ENCODE data around the gene TAX1BP3. TPM values are rescaled to one million over a fixed set of nuclear protein-coding genes. Genes with fewer than 3 reads are reported as not detected.

TAX1BP3 gene
- polyA plus RNA-seq, 1 experiment = 207 TPM

- H3K36me3 ChIP-seq (ENCODE audit: control insufficient read depth, insufficient read depth, low read length) = peaks cover 20% of the 10 kb centered on the region
- ChIA-PET POLR2A (no interaction called here), CTCF (no interaction called here)
- H3K27me3 ChIP-seq (ENCODE audit: control insufficient read depth, insufficient read depth, low read length) = no peaks in the 10 kb centered on the region
- no peak for DNase-seq (ENCODE audit: low read depth)
- H3K4me3 ChIP-seq (ENCODE audit: low read depth, low read length) = no peak overlapping the region
- TF ChIP-seq CTCF (IDR thresholded peaks at IDR 0.05; ENCODE audit: insufficient read depth, low read depth, low read length) = no peak
Measured at GRCh38 chr17:3622977-3623594, 45.3 kb downstream of the TAX1BP3 start.

- Histone ChIP-seq H3K27me3 (ENCODE audit: control insufficient read depth, insufficient read depth, low read length) (no peaks in the 10 kb centered on the region), H3K4me3 (ENCODE audit: low read depth, low read length) (no peak overlapping the region), H3K36me3 (ENCODE audit: control insufficient read depth, insufficient read depth, low read length) (peaks cover 24% of the 10 kb centered on the region)
- CTCF ChIA-PET = no interaction called here
- DNase-seq (ENCODE audit: low read depth) = no peak
- TF ChIP-seq CTCF (IDR thresholded peaks at IDR 0.05; ENCODE audit: insufficient read depth, low read depth, low read length) = no peak
- POLR2A ChIA-PET = no interaction called here
Measured at GRCh38 chr17:3621146-3621720, 47.1 kb downstream of the TAX1BP3 start.

- H3K4me3 ChIP-seq (ENCODE audit: low read depth, low read length) = no peak overlapping the region
- H3K27me3 ChIP-seq (ENCODE audit: control insufficient read depth, insufficient read depth, low read length) = no peaks in the 10 kb centered on the region
- ChIA-PET POLR2A (no interaction called here), CTCF (interaction anchor here (0.6 kb wide), 1 partner anchor 12 kb away, joined by 3 read pairs; no protein-coding TSS in a partner anchor)
- no peak for DNase-seq (ENCODE audit: low read depth)
- H3K36me3 ChIP-seq (ENCODE audit: control insufficient read depth, insufficient read depth, low read length) = peaks cover 29% of the 10 kb centered on the region
- no peak for TF ChIP-seq CTCF (IDR thresholded peaks at IDR 0.05; ENCODE audit: insufficient read depth, low read depth, low read length)
Measured at GRCh38 chr17:3615160-3615870, 53.1 kb downstream of the TAX1BP3 start.

GRCh38 chr17:3613124-3613523 lies 55.3 kb downstream of the TAX1BP3 start:
- Histone ChIP-seq H3K27me3 (ENCODE audit: control insufficient read depth, insufficient read depth, low read length) (no peaks in the 10 kb centered on the region), H3K36me3 (ENCODE audit: control insufficient read depth, insufficient read depth, low read length) (peaks cover 35% of the 10 kb centered on the region), H3K4me3 (ENCODE audit: low read depth, low read length) (no peak overlapping the region)
- CTCF ChIA-PET = no interaction called here
- no peak for DNase-seq (ENCODE audit: low read depth)
- TF ChIP-seq CTCF (IDR thresholded peaks at IDR 0.05; ENCODE audit: insufficient read depth, low read depth, low read length) = no peak
- POLR2A ChIA-PET = no interaction called here

Other genes with a start within 250 kb of the TAX1BP3 start
- not detected in 2 replicates for gene OR1E2, start 234.7 kb downstream of the TAX1BP3 start, polyA plus RNA-seq (2011; rRNA removed)
- not detected in 2 replicates for gene SPATA22, start 196.8 kb downstream of the TAX1BP3 start, polyA plus RNA-seq (2011; rRNA removed)
- 0.15 TPM in 1 of 2 replicates, not detected in the other for gene ASPA, start 192.6 kb downstream of the TAX1BP3 start, polyA plus RNA-seq (2011; rRNA removed)
- gene TRPV3, start 110.8 kb downstream of the TAX1BP3 start, polyA plus RNA-seq (2011; rRNA removed) = 0.54 and 0.56 TPM in 2 replicates
- gene TRPV1, start 59.2 kb downstream of the TAX1BP3 start, polyA plus RNA-seq (2011; rRNA removed) = 1.6 and 1.7 TPM in 2 replicates
- gene SHPK, start 32.3 kb downstream of the TAX1BP3 start, polyA plus RNA-seq (2011; rRNA removed) = 4.5 and 5.6 TPM in 2 replicates
- 4.9 and 5.0 TPM in 2 replicates for gene CTNS, start 31.8 kb downstream of the TAX1BP3 start, polyA plus RNA-seq (2011; rRNA removed)
- 38.6 and 42.2 TPM in 2 replicates for gene EMC6, start 234 bp upstream of the TAX1BP3 start, polyA plus RNA-seq (2011; rRNA removed)
- 5.0 and 6.5 TPM in 2 replicates for gene P2RX5, start 27.6 kb upstream of the TAX1BP3 start, polyA plus RNA-seq (2011; rRNA removed)
- gene HASPIN, start 55.3 kb upstream of the TAX1BP3 start, polyA plus RNA-seq (2011; rRNA removed) = 2.1 and 2.9 TPM in 2 replicates
- 69.9 and 96.3 TPM in 2 replicates for gene ITGAE, start 132.6 kb upstream of the TAX1BP3 start, polyA plus RNA-seq (2011; rRNA removed)
- 9.7 and 19.3 TPM in 2 replicates for gene NCBP3, start 177.7 kb upstream of the TAX1BP3 start, polyA plus RNA-seq (2011; rRNA removed)
- 4.6 and 6.1 TPM in 2 replicates for gene CAMKK1, start 224.5 kb upstream of the TAX1BP3 start, polyA plus RNA-seq (2011; rRNA removed)
- gene P2RX1, start 247.9 kb upstream of the TAX1BP3 start, polyA plus RNA-seq (2011; rRNA removed) = 0.02 and 0.05 TPM in 2 replicates

Measured in BJ (cell line).